Thyroid gland (tissue), 4 donors: ENCODE results near the gene WSB2.

Source experiments
- POLR2A ChIP-seq, 2 donors: fragments of 450-650 bp; IDR thresholded peaks; one replicate each; pipeline ENCODE4 v1.6.1; 2017; ENCODE audit warnings: antibody characterized with exemption in 2 of 2, mild to moderate bottlenecking in 2 of 2, moderate library complexity in 1 of 2
- TF ChIP-seq, protein P1 (sequence below), 6 experiments: fragments of 200-600 bp in 3 of 6; fragments of 450-650 bp in 3 of 6; sonication (generic) in 3 of 6; IDR thresholded peaks; one replicate each; pipeline ENCODE4 v1.5.1; 2016 to 2019; ENCODE audit warnings: antibody characterized with exemption in 6 of 6, mild to moderate bottlenecking in 2 of 6, inconsistent platforms in 1 of 6, moderate library complexity in 1 of 6

DNA sequence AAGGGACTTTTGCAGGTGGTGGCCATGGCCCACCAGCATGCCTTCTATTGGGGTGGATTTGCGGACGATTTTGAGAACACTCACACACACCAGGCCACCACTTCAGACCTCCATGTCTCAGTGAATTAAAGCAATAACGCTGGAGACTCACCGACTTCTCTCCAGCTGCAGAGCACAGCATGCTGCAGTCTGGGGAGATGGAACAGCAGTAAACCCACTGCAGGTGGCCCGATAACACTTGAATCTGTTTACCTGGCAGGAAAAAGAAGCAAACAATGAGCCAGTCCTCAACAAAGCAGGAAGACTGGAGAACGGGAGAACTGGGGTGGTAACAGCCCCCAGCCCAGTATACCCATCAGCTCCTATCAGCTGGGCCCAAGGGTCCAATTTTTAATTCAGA lies 22.8 kb downstream of the WSB2 start:
- no peak for TF ChIP-seq POLR2A (IDR thresholded peaks at IDR 0.05)
- TF ChIP-seq, protein P1, sequence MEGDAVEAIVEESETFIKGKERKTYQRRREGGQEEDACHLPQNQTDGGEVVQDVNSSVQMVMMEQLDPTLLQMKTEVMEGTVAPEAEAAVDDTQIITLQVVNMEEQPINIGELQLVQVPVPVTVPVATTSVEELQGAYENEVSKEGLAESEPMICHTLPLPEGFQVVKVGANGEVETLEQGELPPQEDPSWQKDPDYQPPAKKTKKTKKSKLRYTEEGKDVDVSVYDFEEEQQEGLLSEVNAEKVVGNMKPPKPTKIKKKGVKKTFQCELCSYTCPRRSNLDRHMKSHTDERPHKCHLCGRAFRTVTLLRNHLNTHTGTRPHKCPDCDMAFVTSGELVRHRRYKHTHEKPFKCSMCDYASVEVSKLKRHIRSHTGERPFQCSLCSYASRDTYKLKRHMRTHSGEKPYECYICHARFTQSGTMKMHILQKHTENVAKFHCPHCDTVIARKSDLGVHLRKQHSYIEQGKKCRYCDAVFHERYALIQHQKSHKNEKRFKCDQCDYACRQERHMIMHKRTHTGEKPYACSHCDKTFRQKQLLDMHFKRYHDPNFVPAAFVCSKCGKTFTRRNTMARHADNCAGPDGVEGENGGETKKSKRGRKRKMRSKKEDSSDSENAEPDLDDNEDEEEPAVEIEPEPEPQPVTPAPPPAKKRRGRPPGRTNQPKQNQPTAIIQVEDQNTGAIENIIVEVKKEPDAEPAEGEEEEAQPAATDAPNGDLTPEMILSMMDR (IDR thresholded peaks at IDR 0.05) = no peak
